Coronary artery (tissue), 2 donors: Measurements from ENCODE around the gene SLC35G3.

Source experiments
- DNase-seq: peaks from one replicate; pipeline ENCODE4 v3.0.0-alpha.2; 2017; ENCODE audit warnings: low spot score
- H3K27ac ChIP-seq, 2 donors: fragments of 200-600 bp; sonication (generic); one replicate each; pipeline ENCODE4 v1.5.1; 2016 to 2019
- H3K4me3 ChIP-seq: fragments of 200-600 bp; sonication (generic); 2 replicates; pipeline ENCODE4 v1.5.1; 2016; ENCODE audit warnings: mild to moderate bottlenecking, moderate library complexity
- CTCF ChIP-seq: fragments of 200-600 bp; sonication (generic); IDR thresholded peaks from one replicate; pipeline ENCODE4 v1.5.1; 2019; ENCODE audit warnings: antibody characterized with exemption

SLC35G3 gene

GRCh38 chr17:35163886-35164285 is 30.3 kb downstream of the SLC35G3 start:
- no peak for TF ChIP-seq CTCF
- no peak for DNase-seq
- Histone ChIP-seq H3K4me3 (no peak overlapping the region), H3K27ac (no peak overlapping the region)

- DNase-seq, result no peak
- TF ChIP-seq CTCF, result no peak
- no peak overlapping the region for H3K4me3 ChIP-seq
- H3K27ac ChIP-seq, result no peak overlapping the region
Measured at GRCh38 chr17:35162755-35163154, 31.4 kb downstream of the SLC35G3 start.

- no peak for TF ChIP-seq CTCF
- Histone ChIP-seq H3K27ac (no peak overlapping the region), H3K4me3 (no peak overlapping the region)
- DNase-seq, result no peak
Measured at GRCh38 chr17:35161281-35161761, 32.9 kb downstream of the SLC35G3 start.

- DNase-seq, result no peak
- no peak overlapping the region for H3K4me3 ChIP-seq
- no peak for TF ChIP-seq CTCF
- H3K27ac ChIP-seq, result no peak overlapping the region
Measured at GRCh38 chr17:35160354-35161201, 33.6 kb downstream of the SLC35G3 start.

- TF ChIP-seq CTCF, result no peak
- DNase-seq, result no peak
- no peak overlapping the region for H3K27ac ChIP-seq
- H3K4me3 ChIP-seq, result no peak overlapping the region
Measured at GRCh38 chr17:35159940-35160339, 34.3 kb downstream of the SLC35G3 start.

- H3K27ac ChIP-seq, result no peak overlapping the region
- no peak for DNase-seq
- no peak for TF ChIP-seq CTCF
- no peak overlapping the region for H3K4me3 ChIP-seq
Measured at GRCh38 chr17:35155246-35155645, 38.9 kb downstream of the SLC35G3 start.
